NCI-H748 (cell line): ENCODE results near the gene FBN1.

Experiments used
- DNase-seq: peaks from one replicate; lab custom pipeline; 2025; ENCODE audit not compliant: unreplicated experiment; lab: John Stamatoyannopoulos, UW

The FBN1 gene

DNA sequence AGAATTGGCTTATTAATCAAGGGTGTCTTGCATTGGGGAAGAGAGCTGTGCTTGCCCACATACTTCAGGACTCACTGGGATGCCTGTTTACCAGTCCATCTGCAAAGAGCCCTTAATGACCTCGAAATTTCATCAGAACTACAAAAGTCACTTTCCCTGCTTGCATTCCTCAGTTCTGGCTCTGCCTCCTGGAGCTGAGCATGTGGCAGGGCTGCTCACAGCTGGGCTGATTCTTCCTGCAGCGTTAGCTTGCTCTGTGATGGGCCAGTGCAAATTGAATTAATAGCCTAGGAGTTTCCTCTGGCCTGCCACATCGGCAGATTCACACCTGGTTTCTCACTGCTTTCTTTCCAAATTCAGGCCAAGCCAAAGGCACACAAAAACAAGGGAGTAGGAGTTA is 205.4 kb downstream of the FBN1 start:
- no peak for DNase-seq

DNA sequence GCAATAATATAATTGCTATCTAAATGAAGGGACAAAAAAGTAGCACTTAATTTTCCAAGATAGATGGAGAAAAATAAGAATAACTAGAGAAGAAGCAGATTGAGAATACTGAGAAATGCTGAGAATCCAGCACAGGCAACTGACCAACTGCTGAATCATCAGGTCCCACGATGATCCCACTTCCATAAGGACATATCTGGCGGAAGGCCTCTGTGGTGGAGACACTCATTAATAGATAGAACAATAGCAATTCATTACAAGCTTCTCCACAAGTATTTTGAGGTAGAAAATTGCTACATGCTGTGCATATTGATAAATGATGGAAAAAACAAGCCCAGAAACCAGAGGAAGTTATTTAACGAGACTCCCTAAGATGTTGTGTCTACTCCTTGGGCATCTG is 208.3 kb downstream of the FBN1 start:
- DNase-seq: no peak

DNA sequence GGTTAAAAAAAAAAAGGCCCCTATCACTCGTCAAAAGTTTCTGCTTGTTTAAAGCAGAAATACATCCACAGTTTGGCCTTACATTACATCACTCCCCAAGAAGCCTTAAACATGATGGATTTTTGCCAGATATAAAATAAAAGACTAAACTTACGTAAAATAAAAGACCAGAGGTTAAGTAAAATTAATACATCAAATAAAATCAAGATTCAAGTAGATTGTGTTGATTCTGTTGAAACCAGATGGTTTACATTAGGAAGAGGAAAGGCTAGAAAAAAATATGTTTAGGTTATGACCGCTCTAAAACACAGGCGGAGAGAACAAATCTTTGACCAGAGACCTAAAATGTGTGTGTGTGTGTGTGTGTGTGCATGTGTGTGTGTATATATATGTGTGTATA is 210.2 kb downstream of the FBN1 start:
- DNase-seq: no peak

DNA sequence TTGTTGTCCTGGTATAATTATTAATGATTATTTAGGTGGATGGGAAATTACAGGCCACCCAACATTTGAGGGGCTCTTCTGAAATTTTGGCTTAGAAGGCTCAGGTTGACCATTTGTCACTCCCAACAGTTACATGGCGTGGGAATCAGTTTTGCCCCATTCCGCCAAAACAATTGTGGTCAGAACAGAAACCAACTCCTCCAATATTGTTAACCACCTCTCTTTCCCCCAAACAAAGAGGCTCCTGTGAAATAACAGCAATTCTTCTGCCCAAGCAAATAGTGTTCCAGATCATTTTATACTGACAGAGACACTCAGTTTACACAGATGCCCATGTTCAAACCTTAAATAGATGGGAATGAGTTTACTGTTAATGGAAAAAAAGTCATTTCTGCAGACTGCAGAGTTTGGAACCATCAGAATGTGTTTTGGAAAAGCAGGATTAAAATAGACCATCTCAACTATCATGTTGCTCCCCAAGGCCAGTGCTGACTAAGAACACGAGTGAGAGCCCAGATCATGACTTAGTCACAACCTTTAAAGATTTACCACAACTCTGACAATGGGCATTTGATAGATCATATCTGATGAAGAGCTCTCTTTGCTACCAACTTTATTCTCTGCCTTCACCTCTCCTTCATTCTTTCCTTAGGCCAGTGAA is 212.2 kb downstream of the FBN1 start:
- DNase-seq: no peak

DNA sequence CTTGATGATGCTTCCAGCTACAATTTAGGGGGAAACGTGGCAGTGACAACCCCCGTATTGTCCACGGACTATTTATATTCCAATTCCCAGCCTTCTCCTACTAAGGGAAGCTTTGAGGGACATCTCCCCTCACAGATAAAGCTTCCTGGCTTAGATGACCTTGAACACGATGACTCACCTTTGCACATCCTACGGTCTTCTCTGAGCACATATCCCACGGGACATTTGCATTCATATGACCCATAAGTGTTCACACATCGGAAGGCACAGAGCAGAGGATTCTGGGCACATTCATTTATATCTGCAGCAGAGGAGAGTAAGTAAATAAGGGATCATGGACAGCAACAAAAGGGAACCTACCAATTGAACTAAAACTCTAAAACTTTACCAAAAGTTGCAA is 212.8 kb downstream of the FBN1 start:
- DNase-seq: no peak

DNA sequence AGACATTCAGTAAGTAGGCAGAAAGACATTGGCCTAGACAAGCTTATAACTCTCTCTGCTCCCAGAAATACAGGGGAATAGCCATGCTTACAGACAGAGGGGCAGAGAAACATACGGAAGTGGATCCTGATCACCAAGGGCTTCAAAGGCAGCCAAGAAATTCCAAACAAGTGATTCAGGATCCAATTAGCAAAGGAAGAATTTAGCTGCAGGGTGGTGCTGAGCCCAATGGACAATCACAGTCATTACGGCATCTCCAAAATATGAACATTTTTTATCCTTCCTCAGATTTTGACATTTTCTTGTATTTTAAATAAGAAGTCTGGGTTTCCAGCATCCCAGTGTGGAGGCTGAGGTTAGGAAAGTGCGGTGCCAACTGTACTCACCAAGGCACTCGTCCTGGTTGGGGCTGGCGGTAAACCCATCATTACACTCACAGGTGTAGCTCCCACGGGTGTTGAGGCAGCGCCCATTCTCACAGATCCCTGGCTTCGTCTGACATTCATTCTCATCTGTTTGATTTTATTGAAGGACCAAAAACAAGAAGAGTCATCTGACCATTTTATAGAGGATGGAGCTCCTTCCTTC is 217.5 kb downstream of the FBN1 start:
- no peak for DNase-seq

DNA sequence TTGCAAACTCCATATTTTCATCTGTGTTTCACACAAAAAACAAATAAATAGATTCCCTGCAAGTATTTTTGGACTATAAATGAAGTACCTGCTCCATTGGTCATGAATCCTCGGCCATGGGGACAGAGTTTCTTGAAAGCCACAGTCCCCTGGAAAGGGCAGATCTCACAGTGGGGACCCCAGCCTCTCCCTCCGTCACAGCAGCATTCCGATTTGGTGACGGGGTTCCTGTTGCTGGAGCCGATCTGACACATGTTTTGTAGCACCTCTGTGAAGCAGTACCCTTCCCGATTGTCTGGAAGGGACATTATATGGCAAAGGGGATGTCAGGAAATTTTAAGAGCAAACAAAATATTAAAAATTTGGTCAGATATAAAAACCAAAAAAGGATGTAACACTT is 218.0 kb downstream of the FBN1 start:
- DNase-seq: no peak

DNA sequence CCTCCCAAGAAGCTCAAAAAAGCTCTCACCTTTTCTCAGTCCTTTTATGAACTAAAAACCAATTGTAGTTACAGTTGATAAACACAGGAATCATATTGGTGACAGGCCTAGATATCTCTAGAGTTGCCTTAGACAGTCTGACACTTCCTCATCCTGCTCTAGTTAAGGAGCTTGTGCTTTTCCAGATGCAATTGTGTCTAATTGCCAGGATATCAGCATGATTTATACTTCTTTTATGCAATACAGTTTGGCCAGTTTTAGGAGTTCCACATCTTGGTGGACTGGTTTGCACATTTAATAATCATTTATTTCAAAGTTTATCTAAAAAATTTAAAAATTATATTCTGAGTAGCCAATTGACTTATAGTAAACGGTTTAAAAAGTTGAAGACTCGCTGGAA is 218.6 kb downstream of the FBN1 start:
- no peak for DNase-seq

DNA sequence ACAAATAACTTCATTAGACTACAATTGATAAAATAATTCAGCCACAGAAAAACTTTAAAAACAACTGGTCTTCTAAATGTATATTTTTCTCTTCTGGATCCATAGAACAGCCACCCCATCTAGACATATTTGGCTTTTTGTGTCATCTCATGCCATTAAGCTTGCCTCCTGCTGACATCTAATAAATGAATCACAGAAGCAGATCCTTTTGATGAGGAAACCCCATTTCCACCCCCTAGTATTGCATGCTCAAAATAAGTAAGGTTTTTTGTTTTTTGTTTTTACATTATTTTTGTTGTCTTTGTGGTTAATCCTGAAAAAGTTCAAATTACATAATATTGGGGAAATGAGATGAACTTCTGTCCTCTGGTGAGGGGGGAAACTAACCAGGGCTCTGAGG is 219.5 kb downstream of the FBN1 start:
- no peak for DNase-seq

DNA sequence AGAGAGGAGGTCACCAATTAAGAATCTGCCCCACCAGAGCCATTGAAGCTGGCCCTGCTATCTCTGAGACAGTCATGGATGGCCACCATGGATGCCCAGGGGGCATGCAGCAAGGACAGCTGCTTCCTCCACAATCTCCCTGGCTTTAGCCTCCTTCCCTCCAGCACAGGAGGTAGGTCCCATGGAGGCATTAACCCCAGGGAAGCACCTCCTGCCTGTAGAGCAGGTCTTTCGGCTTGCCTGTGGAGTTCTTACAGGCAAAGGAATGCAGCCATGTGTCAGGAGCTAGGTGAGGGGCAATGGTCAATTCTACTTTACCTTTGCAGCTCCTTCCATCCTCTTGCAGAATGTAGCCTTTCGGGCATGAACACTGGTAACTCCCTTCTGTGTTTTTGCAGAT is 220.5 kb downstream of the FBN1 start:
- DNase-seq: no peak

DNA sequence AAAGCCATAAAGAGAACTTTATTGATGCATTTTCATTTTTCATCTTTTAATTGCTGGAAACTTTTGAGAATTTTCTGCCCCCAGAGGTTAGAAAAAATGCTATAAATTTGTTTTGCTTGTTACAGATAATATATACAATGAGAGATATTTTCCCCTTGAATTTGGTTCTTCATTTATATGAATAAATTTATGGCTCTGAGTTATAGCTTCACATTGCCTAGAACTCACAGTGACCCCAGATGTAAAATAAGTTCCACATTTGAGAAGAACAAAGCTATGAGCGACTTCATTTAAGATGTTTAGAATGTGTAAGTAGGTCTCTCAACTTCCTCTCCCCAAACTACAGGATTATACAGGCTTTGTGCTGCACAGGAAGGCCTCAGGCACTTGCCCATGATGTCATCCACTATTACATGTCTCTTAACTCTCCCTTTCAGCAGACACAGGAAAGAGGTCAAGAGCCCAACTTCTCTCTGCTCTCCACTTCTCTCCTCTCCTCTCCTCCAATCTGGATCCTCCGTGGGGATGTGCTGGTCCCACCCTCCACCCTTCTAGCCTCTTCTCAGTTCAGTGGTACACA is 221.5 kb downstream of the FBN1 start:
- DNase-seq: no peak

DNA sequence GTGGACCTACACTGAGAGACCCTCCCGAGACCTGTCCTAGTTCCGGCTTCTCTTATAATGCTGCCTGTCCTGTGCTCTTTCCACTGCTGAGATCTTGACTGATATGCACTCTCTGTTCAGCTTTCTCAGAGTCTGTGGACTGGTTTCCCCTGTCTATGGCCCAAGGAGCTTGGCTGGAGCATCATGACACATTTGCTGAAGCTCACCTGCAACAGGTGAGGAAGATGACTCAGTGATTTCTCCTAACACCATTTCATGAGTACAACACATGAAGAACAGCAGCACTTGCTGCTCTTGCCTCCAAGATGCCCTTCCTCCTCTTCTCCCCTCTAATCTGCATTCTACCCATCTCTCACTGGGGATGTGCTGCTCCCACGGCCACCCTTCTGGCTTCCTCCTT is 222.2 kb downstream of the FBN1 start:
- DNase-seq: no peak

DNA sequence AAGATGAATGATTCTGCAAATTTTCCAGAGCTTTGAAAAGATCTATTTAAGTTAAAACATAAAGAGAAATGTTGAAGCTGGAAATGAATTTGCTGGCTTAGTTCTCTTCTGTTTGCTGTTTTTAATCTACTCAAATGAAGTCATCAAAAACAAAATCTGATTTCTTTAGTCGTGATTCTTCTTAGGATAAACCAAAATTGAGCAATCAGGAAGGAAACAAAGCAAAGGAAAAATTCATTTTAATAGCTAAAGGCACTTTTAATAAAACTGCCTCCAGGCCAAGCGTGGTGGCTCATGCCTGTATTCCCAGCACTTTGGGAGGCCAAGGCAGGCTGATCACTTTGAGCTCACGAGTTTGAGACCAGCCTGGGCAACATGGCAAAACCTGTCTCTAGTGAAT is 223.1 kb downstream of the FBN1 start:
- DNase-seq: no peak

DNA sequence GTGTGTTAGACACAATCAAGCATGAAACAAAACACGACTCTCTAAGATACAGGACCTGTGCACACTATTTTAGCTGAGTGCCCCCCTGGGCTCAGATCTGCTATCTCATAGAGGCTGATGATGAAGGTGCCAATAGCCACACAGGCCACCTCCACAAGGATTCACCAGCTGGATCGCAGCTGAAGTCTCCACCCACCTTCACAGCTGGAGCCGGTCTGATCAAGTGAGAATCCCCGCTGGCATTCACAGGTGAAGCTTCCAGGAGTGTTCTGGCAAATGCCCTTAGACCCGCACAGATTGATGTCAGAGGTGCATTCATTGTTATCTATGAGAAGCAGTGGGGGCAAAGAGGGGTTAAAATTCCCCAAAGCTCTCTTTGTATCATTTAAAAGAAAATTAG is 224.1 kb downstream of the FBN1 start:
- no peak for DNase-seq

DNA sequence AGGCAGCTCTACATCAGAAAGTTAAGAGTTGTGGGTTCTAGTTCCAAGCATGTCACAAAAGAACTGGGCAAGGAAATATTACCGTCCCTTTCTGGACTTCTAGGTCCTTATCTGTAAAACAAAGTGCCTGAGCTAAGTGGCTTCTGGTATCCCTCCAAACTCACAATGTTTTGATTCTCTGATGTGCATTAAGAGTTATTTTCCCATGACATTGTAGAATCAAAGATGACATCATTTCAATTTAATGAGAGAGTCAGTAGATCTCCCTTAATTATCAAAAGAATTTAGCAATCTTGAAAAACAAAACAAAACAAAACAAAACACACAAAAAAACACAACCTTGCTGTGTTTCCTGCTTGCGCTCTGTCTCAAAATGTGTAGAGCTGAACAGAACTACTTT is 225.6 kb downstream of the FBN1 start:
- DNase-seq: no peak

DNA sequence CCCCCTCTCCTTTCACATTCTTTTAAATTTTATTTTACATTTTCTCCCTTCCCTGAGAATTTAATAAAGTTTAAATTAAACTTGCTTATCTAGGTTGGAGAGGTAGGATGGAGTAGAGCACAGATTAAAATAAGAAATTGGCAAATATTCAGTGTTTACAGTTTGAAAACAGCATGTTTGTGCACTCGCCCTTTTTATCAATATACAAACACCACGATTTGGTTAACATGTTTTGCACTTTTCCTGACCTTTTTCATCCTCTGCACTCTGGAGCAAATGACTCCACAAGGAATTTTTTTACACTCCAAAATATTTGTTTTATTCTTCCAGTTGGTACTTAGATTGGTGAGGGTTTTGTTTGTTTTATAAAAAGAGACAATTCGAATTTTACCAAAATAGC is 227.2 kb downstream of the FBN1 start:
- DNase-seq: no peak

DNA sequence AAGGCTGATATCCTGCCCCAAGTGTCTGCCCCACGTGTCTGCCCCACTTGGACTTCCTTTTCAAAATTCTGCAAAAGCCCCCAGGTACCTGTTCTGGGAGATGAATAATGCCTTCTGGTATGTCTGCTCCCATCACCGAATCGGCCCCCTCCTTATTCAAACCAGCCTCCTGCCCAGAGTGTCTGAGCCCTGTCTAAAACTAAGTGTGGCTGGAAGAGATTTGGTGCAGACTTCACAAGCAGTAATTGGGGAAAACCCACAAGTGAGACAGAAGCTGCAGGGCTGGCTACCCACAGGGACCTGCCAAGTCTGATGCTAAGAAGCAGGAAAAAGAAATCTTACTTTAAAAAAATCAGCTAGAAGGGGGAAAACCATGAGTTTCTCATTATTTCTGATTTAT is 229.2 kb downstream of the FBN1 start:
- DNase-seq: no peak

DNA sequence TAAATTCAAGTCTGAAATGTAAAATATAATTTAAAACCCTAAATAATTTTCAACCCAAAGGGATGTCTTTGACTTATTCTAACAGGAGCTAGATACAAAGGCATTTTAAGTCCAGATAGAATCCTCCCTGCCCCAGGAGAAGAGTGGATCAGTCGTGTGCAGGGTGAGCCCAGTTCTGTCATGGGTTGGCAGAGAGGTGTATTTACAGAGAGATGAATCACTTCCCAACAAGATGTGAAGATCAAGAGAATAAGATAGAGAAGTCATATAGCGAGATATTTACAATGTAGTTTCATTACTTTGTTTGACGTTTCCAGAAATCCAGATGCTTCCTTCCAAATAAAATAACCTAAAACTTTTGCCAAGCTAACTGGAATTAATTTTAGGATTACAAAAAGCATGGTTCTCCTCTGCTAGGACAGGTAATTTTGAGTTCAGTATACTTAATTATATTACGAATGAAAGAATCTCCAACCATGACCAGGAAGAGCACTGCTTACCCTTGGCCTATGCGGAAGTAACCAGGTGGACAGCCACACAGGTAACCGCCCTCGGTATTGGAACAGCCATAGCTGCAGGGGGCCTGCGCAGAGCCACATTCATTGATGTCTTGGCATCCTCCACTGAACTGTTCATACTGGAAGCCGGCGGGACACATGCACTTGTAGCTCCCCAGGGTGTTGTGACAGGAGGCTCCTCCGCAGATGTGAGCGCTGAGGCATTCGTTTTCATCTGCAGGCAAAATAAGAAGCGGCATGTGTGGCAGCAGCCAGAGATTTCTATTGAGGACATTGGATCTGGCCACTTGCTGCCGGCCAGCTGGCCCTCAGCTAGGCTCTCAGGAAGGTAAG is 230.2 kb downstream of the FBN1 start:
- no peak for DNase-seq

DNA sequence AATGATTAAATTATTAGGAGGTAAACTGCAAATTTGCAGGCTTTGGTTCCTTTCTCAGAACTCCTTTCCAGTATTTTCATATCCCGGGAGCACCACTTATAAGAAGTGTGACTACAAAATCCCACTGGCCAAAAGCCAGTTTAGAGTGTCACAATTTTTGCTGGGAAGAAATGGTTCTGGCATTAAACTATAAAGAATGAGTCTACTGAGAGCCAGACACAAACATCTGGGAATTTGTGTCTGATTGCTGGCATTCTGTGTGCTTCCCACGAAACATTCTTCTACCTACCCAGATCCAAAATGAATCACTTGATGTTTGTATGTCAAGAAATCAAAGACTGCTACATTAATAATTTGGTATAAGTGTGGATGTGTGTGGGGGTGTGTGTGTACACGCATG is 231.5 kb downstream of the FBN1 start:
- no peak for DNase-seq

DNA sequence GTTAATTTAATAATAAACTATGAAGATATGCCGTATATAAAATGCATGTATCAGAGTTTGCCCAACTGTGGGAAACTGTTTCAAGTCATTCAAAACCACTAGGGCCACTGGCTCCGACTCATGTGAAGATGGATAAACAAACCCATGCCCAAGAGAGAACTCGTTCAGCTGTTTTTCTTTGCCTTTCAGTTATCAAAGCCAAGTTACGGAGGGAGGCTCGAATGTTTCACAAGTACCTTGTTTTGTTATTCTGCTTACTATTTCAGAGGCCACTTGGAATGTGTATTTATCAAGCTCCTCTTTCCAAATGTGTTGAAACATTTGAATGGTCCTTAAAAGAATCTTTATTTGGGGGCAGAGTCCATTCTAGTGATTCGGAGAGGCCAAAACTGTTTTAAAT is 232.2 kb downstream of the FBN1 start:
- no peak for DNase-seq

DNA sequence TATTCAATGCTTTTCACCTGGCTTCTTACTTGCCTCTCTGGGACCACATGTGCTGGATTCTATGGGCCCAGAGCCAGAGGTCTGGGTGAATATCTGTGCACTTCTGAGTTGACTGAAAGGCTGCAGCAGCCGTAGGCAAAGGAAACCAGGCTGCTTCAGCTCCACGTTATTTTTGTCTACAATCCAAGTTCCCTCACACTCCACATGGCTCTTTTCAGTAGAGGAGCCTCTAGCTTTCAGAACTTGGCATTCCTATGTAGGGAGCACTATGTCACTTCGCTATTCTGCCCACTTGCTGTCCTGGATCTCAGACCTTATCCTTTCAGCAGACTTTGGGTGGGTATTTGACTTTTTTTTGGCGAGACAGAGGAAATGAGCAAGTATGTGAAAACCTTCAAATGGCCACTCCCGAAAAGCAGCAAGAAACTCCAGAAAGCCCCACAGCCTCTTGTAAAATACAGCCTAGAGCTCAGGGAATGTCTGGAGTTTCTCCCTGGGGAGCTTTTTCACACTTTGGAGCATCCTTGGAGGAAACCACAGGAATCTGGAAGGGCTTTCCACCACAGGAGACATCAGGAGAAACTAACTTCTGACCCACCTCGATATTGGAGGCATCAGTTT is 233.4 kb downstream of the FBN1 start:
- no peak for DNase-seq

DNA sequence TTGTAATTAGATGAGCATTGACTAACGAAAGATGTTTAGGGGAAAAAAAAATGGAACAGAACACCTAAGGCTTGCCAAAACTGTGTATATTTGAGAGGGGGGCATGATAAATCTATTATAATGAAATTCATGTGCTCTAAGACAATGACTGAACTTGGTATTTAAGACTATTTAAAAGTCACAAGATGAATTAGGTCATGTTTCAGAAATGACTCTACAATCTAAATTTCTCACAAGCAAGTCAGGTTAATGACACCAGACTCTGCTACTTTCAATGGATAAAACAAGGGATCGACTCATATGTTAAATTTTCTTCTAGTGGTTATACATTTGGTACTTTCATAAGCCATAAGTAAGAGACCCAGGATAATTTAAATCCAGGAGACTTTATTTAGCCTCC is 235.9 kb downstream of the FBN1 start:
- DNase-seq: no peak
